Hematopoietic multipotent progenitor cell treated with erythropoietin and hydrocortisone succinate and interleukin-3 and kit ligand, for 4 days (in vitro differentiated cells): ENCODE results near the gene TMTC2.

Experiments
- DNase-seq: peaks from one replicate; pipeline ENCODE4 v3.0.0-alpha.2; 2015

The TMTC2 gene

DNA sequence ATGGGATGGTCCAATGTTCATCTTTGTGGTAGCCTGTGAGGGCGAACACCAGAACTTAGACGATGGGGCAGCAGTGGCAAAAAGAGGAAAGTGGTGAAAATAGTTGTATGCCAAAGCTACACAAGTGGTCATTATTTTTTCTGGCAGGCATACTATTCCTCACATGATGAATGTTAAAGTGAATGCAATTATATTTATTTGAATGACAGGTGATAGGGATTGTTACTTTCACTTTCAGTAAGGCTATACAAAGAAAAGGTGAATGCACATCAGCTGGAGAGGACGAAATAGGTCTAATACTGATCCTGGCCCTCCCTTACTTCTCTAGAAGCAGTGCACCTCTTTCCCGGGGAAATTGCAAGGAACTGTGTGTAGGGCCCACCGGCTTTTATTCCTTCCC lies 470.1 kb downstream of the TMTC2 start:
- no peak for DNase-seq

DNA sequence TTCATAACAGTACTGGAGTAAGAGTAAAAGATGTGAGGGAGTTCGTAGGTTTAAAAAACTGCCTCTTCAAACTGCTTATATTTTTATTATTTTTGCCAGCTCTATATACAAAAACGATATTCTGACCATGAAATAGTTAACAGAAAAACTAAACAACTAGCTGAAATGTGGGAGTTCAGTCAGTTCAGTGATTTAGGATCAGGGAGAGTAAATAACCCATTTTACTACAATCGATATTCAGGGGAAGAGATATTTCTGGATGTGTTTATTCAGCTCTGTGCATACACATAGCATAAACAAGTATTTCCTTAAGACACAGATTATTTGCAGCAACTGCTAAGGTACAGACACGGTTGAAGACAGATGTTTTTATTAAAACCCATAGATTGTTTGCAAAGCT lies 470.9 kb downstream of the TMTC2 start:
- DNase-seq: no peak

DNA sequence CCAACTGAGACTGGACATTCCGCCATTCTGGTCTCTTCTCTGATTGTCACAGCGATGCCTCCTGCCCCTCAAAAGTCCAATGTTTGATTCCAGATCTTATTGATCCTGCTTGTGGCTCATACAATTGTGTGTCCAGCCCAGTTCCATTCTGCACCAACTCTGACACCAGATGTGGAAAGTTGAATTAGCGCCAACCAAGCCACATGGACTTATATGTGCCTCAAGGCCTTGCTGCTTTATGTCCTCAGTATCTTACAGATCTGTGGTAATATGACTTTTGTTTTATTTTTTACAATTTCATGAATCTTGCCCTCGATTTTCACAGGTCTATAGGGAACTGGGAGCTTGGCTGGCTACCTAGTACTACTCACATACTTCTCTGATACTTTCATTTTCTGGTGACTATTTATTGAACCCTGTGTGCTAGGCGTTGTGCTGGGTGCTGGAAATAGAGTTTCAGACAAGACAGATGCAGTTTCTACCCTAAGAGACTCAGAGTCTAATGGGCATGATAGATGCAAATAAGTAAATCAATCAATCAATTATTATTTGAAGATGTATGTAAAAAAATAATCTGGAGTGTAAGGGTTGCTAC lies 472.0 kb downstream of the TMTC2 start:
- no peak for DNase-seq

DNA sequence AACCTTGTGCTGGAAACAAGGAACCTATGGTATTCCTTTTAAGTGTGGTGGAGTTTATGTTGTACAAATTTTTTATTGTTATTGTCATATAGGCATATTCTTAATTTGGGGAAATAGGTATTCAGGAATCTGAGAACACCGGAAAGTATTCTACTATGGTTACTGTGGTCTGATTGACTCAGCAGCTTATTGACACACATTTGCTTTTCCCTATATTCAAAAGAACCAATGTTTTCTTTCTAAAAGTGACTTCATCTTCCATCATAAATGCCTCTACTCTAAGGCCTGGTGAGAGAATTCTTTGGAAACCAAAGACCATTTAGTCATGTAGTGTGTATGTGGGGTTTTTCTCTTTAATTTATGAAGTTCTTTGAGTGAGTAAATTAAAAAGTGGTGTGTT lies 474.8 kb downstream of the TMTC2 start:
- no peak for DNase-seq

DNA sequence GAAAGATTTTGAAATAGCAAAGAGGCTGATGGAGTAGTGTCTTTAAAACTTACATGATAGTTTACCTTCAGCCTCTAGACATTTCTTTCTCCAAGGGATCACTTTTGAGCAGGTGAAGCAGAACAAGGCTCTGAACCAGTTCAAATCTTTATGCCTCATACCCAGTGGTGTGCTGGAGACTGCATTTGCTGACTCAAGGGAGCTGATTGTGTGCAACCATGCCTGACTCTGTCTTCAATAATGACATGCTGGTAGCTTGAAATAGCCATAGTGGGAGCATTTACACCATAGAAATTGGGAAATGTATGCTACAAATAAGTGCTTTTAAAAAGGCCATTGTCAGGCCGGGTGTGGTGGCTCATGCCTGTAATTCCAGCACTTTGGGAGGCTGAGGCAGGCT lies 482.0 kb downstream of the TMTC2 start:
- DNase-seq: no peak

DNA sequence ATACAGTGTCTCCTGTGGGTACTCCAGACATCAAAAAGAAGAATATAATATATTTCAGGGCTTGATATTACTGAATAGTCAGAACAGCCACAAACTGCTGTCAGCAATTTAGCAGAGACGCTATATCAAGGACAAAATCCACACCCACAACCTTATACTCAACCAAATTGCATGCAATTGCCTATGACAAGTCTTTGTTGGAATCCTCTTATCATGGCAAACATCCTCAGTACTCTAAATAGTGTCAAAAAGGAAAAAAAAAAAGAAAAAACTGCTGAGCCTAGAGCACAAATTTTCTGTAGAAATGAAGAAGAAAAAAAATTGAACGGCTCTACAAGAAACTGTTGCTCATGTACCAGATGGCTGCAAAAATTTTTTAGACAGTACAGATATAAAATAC lies 485.7 kb downstream of the TMTC2 start:
- DNase-seq: no peak

DNA sequence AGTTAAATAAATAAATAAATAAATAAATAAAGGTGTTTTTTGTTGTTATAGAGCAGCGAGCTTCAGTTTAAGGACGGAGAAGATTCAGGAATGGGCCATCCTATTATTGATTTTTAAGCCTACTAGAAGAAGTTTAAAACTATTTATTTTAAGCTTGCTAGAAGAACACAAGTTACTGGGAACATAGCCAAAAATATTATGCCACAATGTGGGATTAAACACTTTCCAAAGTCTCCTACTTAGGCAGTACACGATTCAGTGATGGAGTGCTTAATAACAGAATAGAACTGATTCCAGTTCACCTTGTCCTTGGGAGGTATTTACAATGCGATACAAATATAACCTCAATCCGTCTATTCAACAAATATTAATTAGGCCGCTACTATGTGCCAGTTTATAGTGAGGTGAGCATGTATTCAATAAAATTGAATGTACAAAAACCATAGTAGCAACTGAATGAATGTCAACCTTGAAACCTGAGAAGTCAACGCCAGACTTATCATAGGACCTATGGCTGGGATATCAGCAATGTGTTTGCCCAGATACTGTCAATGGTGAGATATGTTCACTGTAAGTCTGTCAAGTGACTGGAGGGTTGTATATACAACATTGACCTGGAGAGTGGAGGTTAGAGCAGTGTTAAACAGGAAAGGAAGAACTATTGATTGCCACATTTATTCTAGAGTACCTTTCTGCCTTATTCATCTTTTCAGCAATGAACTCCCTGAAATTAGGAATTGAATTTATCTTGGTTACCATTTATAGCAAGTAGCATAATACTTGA lies 486.4 kb downstream of the TMTC2 start:
- no peak for DNase-seq

DNA sequence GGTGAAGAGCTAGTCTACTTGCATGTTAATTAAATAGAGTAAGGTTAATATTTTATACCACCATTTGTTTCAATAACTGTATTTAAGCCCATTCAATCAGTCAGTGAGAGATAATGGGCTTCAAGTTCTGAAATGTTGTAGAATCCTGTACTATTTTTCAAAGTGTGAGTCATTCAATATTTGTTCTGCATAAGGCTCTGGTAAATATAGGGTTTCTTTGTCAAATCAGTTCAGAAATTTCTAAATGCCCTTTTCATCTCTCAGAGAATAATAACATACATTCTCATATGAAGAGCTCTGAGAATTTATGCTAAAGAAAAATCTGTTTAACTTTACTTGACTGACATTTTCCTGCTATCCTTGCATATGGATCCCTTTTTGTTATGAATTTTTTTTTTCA lies 493.3 kb downstream of the TMTC2 start:
- DNase-seq: no peak

DNA sequence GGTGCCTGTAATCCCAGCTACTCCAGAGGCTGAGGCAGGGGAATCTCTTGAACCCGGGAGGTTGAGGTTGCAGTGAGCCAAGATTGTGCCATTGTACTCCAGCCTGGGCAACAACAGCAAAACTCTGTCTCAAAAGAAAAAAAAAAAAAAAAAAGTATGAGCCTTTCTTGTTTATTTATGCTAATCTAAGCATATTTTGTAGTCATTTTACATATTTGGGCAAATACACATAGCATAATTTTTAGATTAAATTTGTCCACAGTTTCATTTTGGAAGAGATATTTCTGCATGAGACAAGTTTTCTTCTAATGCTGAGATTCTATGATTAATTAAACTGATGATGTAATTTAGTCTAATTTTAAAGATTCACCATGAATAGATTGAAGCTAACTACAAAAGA lies 494.4 kb downstream of the TMTC2 start:
- no peak for DNase-seq

DNA sequence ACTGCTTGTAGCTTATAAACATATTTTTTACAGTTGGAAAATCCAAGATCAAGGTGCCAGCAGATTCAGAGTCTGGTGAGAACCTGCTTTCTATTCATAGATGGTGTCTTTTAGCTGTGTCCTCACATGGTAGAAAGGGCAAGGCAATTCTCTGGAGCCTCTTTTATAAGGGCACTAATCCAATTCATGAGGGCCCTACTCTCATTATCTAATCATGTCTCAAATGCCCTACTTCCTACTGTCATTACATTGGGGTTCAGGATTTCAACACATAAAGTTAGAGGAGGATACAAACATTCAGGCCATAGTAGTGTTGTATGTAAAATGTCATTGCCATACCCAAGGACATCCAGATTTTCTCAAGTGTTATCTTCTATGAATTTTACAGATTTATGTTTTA lies 496.4 kb downstream of the TMTC2 start:
- DNase-seq: no peak
